GM23338 (cell line): ENCODE results near the gene OGFRL1. TPM values are rescaled to one million over a fixed set of nuclear protein-coding genes. Genes with fewer than 3 reads are reported as not detected.

Source experiments
- EZH2 ChIP-seq: fragments of 200-600 bp; sonication (generic); IDR thresholded peaks from one replicate; pipeline ENCODE4 v1.8.0; 2017; ENCODE audit warnings: antibody characterized with exemption, mild to moderate bottlenecking, low read depth; ENCODE audit not compliant: unreplicated experiment
- JUNB ChIP-seq: IDR thresholded peaks from one replicate; pipeline ENCODE4 v1.6.1; 2016; ENCODE audit warnings: antibody characterized with exemption; ENCODE audit not compliant: unreplicated experiment
- POLR2AphosphoS5 ChIP-seq: IDR thresholded peaks from 2 replicates; pipeline ENCODE4 v1.6.1; 2016; ENCODE audit warnings: antibody characterized with exemption, low read depth
- STAT1 ChIP-seq: IDR thresholded peaks from one replicate; pipeline ENCODE4 v1.6.1; 2016; ENCODE audit warnings: antibody characterized with exemption; ENCODE audit not compliant: unreplicated experiment
- ZNF331 ChIP-seq: fragments of 250-450 bp; sonication (Bioruptor Pico); IDR thresholded peaks from 2 replicates; pipeline ENCODE4 v1.5.0; 2020; ENCODE audit warnings: low read depth, mild to moderate bottlenecking, moderate library complexity
- polyA plus RNA-seq: library from polyadenylated mRNA; unstranded; fragments of >200 nt; fragmentation: Nextera tagmentation; extraction: Ambion mirVana; gene quantifications from 2 replicates; pipeline ENCODE4 v1.2.1, GENCODE V29; 2016
- total RNA-seq: library from RNA; depleted of rRNA; stranded (reverse); fragments of >200 nt; shearing (Covaris generic); gene quantifications from 2 replicates; pipeline ENCODE4 v1.2.3, GENCODE V29; 2014
- TF ChIP-seq, protein P1 (sequence below): fragments of 250-450 bp; sonication (Bioruptor Pico); IDR thresholded peaks from 2 replicates; pipeline ENCODE4 v1.5.0; 2020; ENCODE audit warnings: mild to moderate bottlenecking, moderate library complexity
- TF ChIP-seq, protein P2 (sequence below): IDR thresholded peaks from one replicate; pipeline ENCODE4 v1.6.1; 2018; ENCODE audit warnings: antibody characterized with exemption; ENCODE audit not compliant: unreplicated experiment

The OGFRL1 gene
- total and polyA plus RNA-seq, 2 experiments from 2014 or later, result 4.2 to 10.0 TPM

DNA sequence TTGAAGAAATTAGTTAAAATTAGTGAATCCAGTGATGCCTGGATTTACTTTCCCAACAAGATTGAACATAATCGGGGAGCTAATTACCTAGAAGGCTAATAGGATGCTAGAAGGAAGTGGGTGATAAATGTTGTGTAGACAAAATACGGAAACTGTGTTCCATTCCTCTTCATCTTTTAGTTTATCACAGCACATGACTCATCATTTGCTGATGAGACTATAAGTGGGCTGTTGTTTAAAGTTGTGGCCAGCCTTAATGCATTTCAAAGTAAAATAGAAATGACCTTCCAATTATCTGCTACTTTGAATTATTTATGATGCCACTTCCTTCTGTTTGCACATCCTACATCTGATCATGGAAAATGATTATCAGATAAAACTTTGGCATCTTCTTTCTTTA lies 43.4 kb downstream of the OGFRL1 start (continued):
- TF ChIP-seq, protein P1, sequence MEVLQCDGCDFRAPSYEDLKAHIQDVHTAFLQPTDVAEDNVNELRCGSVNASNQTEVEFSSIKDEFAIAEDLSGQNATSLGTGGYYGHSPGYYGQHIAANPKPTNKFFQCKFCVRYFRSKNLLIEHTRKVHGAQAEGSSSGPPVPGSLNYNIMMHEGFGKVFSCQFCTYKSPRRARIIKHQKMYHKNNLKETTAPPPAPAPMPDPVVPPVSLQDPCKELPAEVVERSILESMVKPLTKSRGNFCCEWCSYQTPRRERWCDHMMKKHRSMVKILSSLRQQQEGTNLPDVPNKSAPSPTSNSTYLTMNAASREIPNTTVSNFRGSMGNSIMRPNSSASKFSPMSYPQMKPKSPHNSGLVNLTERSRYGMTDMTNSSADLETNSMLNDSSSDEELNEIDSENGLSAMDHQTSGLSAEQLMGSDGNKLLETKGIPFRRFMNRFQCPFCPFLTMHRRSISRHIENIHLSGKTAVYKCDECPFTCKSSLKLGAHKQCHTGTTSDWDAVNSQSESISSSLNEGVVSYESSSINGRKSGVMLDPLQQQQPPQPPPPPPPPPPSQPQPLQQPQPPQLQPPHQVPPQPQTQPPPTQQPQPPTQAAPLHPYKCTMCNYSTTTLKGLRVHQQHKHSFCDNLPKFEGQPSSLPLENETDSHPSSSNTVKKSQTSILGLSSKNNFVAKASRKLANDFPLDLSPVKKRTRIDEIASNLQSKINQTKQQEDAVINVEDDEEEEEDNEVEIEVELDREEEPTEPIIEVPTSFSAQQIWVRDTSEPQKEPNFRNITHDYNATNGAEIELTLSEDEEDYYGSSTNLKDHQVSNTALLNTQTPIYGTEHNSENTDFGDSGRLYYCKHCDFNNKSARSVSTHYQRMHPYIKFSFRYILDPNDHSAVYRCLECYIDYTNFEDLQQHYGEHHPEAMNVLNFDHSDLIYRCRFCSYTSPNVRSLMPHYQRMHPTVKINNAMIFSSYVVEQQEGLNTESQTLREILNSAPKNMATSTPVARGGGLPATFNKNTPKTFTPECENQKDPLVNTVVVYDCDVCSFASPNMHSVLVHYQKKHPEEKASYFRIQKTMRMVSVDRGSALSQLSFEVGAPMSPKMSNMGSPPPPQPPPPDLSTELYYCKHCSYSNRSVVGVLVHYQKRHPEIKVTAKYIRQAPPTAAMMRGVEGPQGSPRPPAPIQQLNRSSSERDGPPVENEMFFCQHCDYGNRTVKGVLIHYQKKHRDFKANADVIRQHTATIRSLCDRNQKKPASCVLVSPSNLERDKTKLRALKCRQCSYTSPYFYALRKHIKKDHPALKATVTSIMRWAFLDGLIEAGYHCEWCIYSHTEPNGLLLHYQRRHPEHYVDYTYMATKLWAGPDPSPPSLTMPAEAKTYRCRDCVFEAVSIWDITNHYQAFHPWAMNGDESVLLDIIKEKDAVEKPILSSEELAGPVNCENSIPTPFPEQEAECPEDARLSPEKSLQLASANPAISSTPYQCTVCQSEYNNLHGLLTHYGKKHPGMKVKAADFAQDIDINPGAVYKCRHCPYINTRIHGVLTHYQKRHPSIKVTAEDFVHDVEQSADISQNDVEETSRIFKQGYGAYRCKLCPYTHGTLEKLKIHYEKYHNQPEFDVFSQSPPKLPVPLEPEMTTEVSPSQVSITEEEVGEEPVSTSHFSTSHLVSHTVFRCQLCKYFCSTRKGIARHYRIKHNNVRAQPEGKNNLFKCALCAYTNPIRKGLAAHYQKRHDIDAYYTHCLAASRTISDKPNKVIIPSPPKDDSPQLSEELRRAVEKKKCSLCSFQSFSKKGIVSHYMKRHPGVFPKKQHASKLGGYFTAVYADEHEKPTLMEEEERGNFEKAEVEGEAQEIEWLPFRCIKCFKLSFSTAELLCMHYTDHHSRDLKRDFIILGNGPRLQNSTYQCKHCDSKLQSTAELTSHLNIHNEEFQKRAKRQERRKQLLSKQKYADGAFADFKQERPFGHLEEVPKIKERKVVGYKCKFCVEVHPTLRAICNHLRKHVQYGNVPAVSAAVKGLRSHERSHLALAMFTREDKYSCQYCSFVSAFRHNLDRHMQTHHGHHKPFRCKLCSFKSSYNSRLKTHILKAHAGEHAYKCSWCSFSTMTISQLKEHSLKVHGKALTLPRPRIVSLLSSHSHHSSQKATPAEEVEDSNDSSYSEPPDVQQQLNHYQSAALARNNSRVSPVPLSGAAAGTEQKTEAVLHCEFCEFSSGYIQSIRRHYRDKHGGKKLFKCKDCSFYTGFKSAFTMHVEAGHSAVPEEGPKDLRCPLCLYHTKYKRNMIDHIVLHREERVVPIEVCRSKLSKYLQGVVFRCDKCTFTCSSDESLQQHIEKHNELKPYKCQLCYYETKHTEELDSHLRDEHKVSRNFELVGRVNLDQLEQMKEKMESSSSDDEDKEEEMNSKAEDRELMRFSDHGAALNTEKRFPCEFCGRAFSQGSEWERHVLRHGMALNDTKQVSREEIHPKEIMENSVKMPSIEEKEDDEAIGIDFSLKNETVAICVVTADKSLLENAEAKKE, result no peak
- TF ChIP-seq, protein P2, sequence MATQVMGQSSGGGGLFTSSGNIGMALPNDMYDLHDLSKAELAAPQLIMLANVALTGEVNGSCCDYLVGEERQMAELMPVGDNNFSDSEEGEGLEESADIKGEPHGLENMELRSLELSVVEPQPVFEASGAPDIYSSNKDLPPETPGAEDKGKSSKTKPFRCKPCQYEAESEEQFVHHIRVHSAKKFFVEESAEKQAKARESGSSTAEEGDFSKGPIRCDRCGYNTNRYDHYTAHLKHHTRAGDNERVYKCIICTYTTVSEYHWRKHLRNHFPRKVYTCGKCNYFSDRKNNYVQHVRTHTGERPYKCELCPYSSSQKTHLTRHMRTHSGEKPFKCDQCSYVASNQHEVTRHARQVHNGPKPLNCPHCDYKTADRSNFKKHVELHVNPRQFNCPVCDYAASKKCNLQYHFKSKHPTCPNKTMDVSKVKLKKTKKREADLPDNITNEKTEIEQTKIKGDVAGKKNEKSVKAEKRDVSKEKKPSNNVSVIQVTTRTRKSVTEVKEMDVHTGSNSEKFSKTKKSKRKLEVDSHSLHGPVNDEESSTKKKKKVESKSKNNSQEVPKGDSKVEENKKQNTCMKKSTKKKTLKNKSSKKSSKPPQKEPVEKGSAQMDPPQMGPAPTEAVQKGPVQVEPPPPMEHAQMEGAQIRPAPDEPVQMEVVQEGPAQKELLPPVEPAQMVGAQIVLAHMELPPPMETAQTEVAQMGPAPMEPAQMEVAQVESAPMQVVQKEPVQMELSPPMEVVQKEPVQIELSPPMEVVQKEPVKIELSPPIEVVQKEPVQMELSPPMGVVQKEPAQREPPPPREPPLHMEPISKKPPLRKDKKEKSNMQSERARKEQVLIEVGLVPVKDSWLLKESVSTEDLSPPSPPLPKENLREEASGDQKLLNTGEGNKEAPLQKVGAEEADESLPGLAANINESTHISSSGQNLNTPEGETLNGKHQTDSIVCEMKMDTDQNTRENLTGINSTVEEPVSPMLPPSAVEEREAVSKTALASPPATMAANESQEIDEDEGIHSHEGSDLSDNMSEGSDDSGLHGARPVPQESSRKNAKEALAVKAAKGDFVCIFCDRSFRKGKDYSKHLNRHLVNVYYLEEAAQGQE, result no peak
- TF ChIP-seq STAT1 (no peak), JUNB (no peak), POLR2AphosphoS5 (no peak), EZH2 (no peak), ZNF331 (CRISPR knock-in tag) (no peak)
